ENCODE measurements around the gene RPL7L1. TPM values are rescaled to one million over a fixed set of nuclear protein-coding genes. Genes with fewer than 3 reads are reported as not detected.

RPL7L1 gene
- 107 and 128 TPM in 2 replicates for total RNA-seq

GRCh38 chr6:42879372-42880239 is at the start of gene RPL7L1:
Gene RPL7L1 (plus strand): TSS chr6:42879616. CDS start chr6:42879911, 295 bp downstream.

DNA sequence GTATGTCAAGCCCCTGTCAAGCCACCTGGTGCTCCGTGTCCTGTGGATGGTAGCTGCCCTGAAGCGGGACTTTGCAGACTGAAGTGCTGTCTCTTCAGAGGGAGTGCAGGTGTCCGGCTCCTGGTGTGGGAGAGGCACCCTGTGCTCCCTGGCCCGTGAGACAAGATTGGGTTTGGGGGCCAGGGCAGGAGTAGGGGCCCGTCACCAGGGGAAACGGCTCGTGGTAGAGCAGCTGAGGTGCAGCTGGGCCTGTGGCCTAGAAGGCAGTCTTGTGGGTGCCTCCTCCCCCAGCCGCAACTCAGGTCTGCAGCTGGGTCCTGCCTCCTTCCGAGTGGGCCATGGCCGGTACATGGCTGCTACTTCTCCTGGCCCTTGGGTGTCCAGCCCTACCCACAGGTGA is 36.3 kb downstream of the RPL7L1 start, which contains the start of gene PTCRA:
PTCRA (plus strand) TSS at position 322 of the 400 bp plus-strand sequence; CDS start at position 339, 17 bp downstream.

DNA sequence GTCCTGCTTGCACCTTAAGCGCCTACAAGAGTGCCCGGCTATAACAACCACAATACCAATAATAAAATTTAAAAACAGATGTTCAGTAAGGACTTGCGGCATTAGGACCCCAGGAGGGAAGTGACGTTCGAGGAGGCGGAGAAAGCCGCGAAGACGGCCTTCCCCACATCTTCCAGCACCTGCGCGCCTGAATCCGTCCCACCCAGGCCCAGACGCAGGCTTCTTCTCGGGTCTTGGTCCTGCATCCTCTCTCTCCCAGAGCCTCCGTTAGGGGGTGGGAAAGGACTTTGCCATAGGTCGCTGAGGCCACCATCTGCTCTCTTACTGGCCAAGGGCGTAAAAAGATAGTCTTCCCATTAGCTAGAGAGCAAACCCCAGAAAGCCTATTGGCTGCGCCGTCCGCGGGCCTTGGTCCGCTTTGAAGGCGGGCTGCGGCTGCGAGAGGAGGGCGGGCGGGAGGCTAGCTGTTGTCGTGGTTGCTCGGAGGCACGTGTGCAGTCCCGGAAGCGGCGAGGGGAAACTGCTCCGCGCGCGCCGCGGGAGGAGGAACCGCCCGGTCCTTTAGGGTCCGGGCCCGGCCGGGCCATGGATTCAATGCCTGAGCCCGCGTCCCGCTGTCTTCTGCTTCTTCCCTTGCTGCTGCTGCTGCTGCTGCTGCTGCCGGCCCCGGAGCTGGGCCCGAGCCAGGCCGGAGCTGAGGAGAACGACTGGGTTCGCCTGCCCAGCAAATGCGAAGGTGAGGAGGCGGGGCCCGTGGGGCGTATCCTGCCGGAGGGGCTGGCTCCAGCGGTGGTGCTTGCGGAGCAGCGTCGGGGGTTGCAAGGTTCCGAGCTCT is 49.8 kb downstream of the RPL7L1 start, which contains the start of gene CNPY3:
CNPY3 (plus strand) TSS at position 495 of the 835 bp plus-strand sequence; CDS start at position 586, 91 bp downstream.

Other genes starting within 250 kb of the RPL7L1 start
- 0.14 TPM in 2 replicates for gene PRPH2, start 157.0 kb upstream of the RPL7L1 start, total RNA-seq
- 32.2 and 36.6 TPM in 2 replicates for gene TBCC, start 133.5 kb upstream of the RPL7L1 start, total RNA-seq
- gene BICRAL, start 97.6 kb upstream of the RPL7L1 start, total RNA-seq = 2.0 and 2.6 TPM in 2 replicates
- not detected in 2 replicates for gene PTCRA, start 36.4 kb downstream of the RPL7L1 start, total RNA-seq
- gene CNPY3, start 49.9 kb downstream of the RPL7L1 start, total RNA-seq = 29.5 and 32.7 TPM in 2 replicates
- gene GNMT, start 81.1 kb downstream of the RPL7L1 start, total RNA-seq = not detected in 2 replicates
- gene PEX6, start 99.6 kb downstream of the RPL7L1 start, total RNA-seq = 26.6 and 28.3 TPM in 2 replicates
- 60.5 and 80.8 TPM in 2 replicates for gene PPP2R5D, start 105.0 kb downstream of the RPL7L1 start, total RNA-seq
- gene MEA1, start 134.3 kb downstream of the RPL7L1 start, total RNA-seq = 83.5 and 84.1 TPM in 2 replicates
- gene KLHDC3, start 134.6 kb downstream of the RPL7L1 start, total RNA-seq = 64.0 and 68.7 TPM in 2 replicates
- gene RRP36, start 142.0 kb downstream of the RPL7L1 start, total RNA-seq = 80.3 and 94.5 TPM in 2 replicates
- gene CUL7, start 174.2 kb downstream of the RPL7L1 start, total RNA-seq = 14.5 and 15.2 TPM in 2 replicates
- 32.4 and 33.4 TPM in 2 replicates for gene MRPL2, start 179.8 kb downstream of the RPL7L1 start, total RNA-seq
- 10.3 and 11.7 TPM in 2 replicates for gene KLC4, start 180.0 kb downstream of the RPL7L1 start, total RNA-seq
- 84.4 and 112 TPM in 2 replicates for gene PTK7, start 196.7 kb downstream of the RPL7L1 start, total RNA-seq

Measured in airway epithelial cell (primary cell).